ENCODE measurements around the gene CIAPIN1. TPM values are rescaled to one million over a fixed set of nuclear protein-coding genes. Genes with fewer than 3 reads are reported as not detected.

The CIAPIN1 gene
- total RNA-seq, 1 experiment from 2014 or later: 37.7 TPM

DNA sequence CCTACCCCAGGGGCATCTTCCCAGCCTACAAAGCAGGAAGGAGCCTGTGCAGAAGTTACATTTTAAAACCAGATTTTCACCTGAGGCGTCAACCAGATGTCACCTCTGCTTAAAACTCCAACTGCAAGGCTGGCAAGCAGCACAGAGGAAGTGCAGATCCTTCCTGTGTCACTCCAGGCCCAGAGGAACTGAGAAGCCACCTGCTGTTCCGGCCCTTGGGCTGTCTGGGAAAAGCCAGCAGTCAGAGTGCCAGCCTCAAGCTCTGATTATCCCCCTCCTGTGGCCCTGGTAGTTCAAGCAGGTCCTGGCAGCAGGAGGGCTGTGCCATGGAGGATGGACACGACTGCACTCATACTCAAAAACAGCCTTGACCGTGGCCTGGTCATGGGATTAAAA lies 25.5 kb upstream of the CIAPIN1 start:
- Histone ChIP-seq H3K9ac (ENCODE audit: low read length) (no peak overlapping the region), H2AFZ (ENCODE audit: low read length) (no peak overlapping the region), H3K27me3 (ENCODE audit: low read length) (no peaks in the 10 kb centered on the region), H3K27ac (ENCODE audit: low read length) (no peak overlapping the region), H3K9me2 (replicated peaks; ENCODE audit: insufficient read depth, low read length) (no peaks in the 10 kb centered on the region), H3K79me2 (ENCODE audit: low read length) (no peaks in the 10 kb centered on the region), H4K20me1 (ENCODE audit: insufficient read depth, low read depth, low read length) (no peaks in the 10 kb centered on the region), H3K9me3 (ENCODE audit: low read length) (no peaks in the 10 kb centered on the region), H3K4me2 (ENCODE audit: low read depth, low read length, poor library complexity, severe bottlenecking) (no peak overlapping the region), H3K4me1 (ENCODE audit: low read length) (peaks cover 16% of the 10 kb centered on the region), H3K4me3 (ENCODE audit: low read length) (no peak overlapping the region), H3K36me3 (ENCODE audit: insufficient read depth, low read length) (peaks cover 15% of the 10 kb centered on the region)
- DNase-seq: no peak

DNA sequence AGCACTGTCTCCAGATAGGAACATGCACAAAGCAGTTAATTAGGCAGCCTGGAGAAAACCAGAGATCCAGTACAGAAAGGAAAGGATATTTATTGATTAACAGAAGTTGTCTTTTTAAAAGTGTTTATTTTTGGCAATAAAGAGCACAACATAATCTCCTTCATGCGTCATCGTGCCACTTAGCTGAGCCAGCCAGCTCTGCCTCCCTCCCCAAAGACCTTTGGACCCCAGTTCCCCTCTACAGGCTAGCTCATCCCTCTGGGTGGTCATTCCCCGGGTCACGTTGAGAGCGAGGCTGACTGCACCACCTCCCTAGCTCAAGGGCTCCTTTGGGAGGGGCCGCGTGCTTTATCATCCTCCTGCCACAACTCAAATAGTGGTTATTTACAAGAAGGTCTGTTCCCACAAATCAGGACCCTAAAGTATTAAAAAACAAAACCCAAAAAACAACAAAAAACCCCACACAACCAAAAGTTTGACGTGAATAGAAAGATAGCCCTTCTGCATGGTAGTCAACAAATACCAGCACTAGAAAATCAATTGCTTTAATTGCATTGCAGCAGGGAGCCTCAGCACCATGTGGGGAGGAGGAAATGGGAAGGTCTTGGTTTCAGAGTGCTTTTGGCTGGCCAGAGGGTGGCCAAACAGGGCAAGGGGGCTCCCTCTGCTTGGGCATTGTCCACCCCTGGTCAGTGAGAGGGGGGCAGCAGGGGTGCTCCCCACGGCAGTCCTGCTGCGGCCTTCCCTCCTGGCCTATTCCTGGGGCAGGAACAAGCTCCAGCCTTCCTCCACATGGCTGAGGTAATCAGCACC lies 24.9 kb upstream of the CIAPIN1 start:
- Histone ChIP-seq H3K9me3 (ENCODE audit: low read length) (no peaks in the 10 kb centered on the region), H3K27me3 (ENCODE audit: low read length) (no peaks in the 10 kb centered on the region), H3K79me2 (ENCODE audit: low read length) (no peaks in the 10 kb centered on the region), H3K4me1 (ENCODE audit: low read length) (peaks cover 16% of the 10 kb centered on the region), H3K27ac (ENCODE audit: low read length) (no peak overlapping the region), H3K4me2 (ENCODE audit: low read depth, low read length, poor library complexity, severe bottlenecking) (no peak overlapping the region), H4K20me1 (ENCODE audit: insufficient read depth, low read depth, low read length) (no peaks in the 10 kb centered on the region), H3K9ac (ENCODE audit: low read length) (no peak overlapping the region), H2AFZ (ENCODE audit: low read length) (no peak overlapping the region), H3K9me2 (replicated peaks; ENCODE audit: insufficient read depth, low read length) (no peaks in the 10 kb centered on the region), H3K36me3 (ENCODE audit: insufficient read depth, low read length) (peaks cover 19% of the 10 kb centered on the region), H3K4me3 (ENCODE audit: low read length) (no peak overlapping the region)
- no peak for DNase-seq

DNA sequence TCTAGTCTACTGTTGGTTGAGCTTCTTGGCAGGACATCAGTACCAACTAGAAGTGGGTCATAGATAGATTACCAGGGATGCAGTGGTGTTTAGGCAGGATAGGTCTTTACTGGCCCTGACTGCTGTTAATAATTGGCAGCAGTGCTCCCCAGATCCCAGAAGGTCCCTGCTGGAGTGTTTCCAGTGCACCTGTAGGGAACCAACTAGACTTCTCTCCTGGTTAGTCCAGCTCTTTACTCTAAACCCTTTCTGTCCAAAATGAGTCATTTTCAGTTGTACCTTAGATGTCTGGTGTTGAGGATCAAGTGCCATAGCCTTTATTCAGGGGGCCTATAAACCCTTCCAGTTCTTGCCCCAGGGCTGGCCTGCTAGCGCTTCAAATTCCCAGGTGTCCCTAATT lies 24.0 kb upstream of the CIAPIN1 start:
- DNase-seq: no peak
- Histone ChIP-seq H3K27me3 (ENCODE audit: low read length) (no peaks in the 10 kb centered on the region), H2AFZ (ENCODE audit: low read length) (no peak overlapping the region), H4K20me1 (ENCODE audit: insufficient read depth, low read depth, low read length) (no peaks in the 10 kb centered on the region), H3K36me3 (ENCODE audit: insufficient read depth, low read length) (peaks cover 22% of the 10 kb centered on the region), H3K9me2 (replicated peaks; ENCODE audit: insufficient read depth, low read length) (no peaks in the 10 kb centered on the region), H3K4me2 (ENCODE audit: low read depth, low read length, poor library complexity, severe bottlenecking) (no peak overlapping the region), H3K4me3 (ENCODE audit: low read length) (no peak overlapping the region), H3K79me2 (ENCODE audit: low read length) (0 out of 2 replicates have a peak, but pooled peaks cover under 1% of the 10 kb centered on the region), H3K4me1 (ENCODE audit: low read length) (peaks cover 16% of the 10 kb centered on the region), H3K9me3 (ENCODE audit: low read length) (no peaks in the 10 kb centered on the region), H3K9ac (ENCODE audit: low read length) (no peak overlapping the region), H3K27ac (ENCODE audit: low read length) (no peak overlapping the region)

DNA sequence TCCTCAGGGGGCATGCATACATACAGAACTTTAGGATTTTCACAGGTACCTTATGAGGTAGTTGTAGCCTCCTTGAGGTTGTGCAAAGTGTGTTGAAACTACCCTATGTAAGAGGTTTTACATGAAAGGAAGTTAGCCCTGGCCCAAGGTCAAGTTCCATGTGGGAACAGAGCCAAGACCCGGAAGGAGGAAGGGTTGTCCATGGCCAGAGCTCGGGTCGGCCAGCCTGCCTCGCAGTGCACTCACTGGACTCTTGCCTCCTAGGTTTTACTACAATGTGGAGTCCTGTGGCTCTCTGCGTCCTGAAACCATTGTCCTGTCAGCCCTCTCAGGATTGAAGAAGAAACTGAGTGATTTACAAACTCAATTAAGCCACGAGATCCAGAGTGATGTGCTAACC lies 23.5 kb upstream of the CIAPIN1 start:
- no peak overlapping the region for H3K4me2 ChIP-seq (ENCODE audit: low read depth, low read length, poor library complexity, severe bottlenecking)
- H2AFZ ChIP-seq (ENCODE audit: low read length): no peak overlapping the region
- H3K27me3 ChIP-seq (ENCODE audit: low read length): no peaks in the 10 kb centered on the region
- DNase-seq: no peak
- H3K9me3 ChIP-seq (ENCODE audit: low read length): no peaks in the 10 kb centered on the region
- no peak overlapping the region for H3K27ac ChIP-seq (ENCODE audit: low read length)
- H4K20me1 ChIP-seq (ENCODE audit: insufficient read depth, low read depth, low read length): no peaks in the 10 kb centered on the region
- H3K79me2 ChIP-seq (ENCODE audit: low read length): 0 out of 2 replicates have a peak, but pooled peaks cover 5% of the 10 kb centered on the region
- H3K9ac ChIP-seq (ENCODE audit: low read length): no peak overlapping the region
- H3K4me1 ChIP-seq (ENCODE audit: low read length): peaks cover 11% of the 10 kb centered on the region
- no peaks in the 10 kb centered on the region for H3K9me2 ChIP-seq (replicated peaks; ENCODE audit: insufficient read depth, low read length)
- peaks cover 26% of the 10 kb centered on the region for H3K36me3 ChIP-seq (ENCODE audit: insufficient read depth, low read length)
- H3K4me3 ChIP-seq (ENCODE audit: low read length): no peak overlapping the region

DNA sequence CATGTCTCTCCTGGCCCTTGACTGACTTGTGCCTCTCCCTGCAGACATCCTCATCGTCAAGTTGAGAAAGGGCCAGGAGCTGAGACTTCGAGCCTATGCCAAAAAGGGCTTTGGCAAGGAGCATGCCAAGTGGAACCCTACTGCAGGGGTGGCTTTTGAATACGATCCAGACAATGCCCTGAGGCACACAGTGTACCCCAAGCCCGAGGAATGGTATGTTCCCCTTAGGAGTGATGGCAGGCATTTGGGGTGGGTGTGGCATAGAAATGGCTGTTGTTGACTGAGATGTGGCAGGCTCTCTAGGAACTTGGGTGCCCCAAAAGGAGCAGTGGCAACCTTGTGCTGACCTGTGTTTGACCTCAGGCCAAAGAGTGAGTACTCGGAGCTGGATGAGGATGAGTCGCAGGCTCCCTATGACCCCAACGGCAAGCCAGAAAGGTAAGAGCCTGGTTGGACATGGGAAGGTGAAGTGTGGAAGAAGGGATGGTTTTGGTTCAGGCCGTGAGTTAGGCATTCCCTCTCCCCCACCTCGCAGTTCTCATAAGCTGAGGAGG lies 22.8 kb upstream of the CIAPIN1 start:
- H3K4me2 ChIP-seq (ENCODE audit: low read depth, low read length, poor library complexity, severe bottlenecking): no peak overlapping the region
- no peak overlapping the region for H3K27ac ChIP-seq (ENCODE audit: low read length)
- no peak overlapping the region for H3K4me3 ChIP-seq (ENCODE audit: low read length)
- H3K27me3 ChIP-seq (ENCODE audit: low read length): no peaks in the 10 kb centered on the region
- peaks cover 4% of the 10 kb centered on the region for H3K4me1 ChIP-seq (ENCODE audit: low read length)
- peaks cover 33% of the 10 kb centered on the region for H3K36me3 ChIP-seq (ENCODE audit: insufficient read depth, low read length)
- H4K20me1 ChIP-seq (ENCODE audit: insufficient read depth, low read depth, low read length): 0 out of 2 replicates have a peak, but pooled peaks cover under 1% of the 10 kb centered on the region
- no peak overlapping the region for H3K9ac ChIP-seq (ENCODE audit: low read length)
- DNase-seq: no peak
- no peak overlapping the region for H2AFZ ChIP-seq (ENCODE audit: low read length)
- peaks cover 9% of the 10 kb centered on the region; the same call in 1 of the 2 replicates for H3K79me2 ChIP-seq (ENCODE audit: low read length)
- H3K9me2 ChIP-seq (replicated peaks; ENCODE audit: insufficient read depth, low read length): no peaks in the 10 kb centered on the region
- no peaks in the 10 kb centered on the region for H3K9me3 ChIP-seq (ENCODE audit: low read length)

DNA sequence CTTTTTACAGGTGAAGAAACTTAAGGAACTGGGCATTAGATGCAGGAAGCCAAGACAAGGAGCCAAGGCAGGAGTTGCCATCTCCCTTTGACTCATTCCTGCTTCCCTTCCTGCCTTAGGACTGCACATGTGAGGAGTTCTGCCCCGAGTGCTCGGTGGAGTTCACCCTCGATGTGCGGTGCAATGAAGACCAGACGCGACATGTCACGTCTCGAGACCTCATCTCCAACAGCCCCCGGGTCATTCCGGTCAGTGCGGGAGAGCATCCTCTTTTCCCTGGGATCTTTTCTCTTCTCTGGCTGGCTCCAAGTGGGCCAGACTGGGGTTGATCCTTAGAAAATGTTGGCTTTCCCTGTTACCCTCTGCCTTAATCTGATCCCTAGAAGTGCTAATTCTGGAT lies 21.9 kb upstream of the CIAPIN1 start:
- Histone ChIP-seq H3K27ac (ENCODE audit: low read length) (no peak overlapping the region), H3K4me1 (ENCODE audit: low read length) (peaks cover 2% of the 10 kb centered on the region), H3K4me3 (ENCODE audit: low read length) (no peak overlapping the region), H3K9me3 (ENCODE audit: low read length) (no peaks in the 10 kb centered on the region), H3K9ac (ENCODE audit: low read length) (no peak overlapping the region), H3K27me3 (ENCODE audit: low read length) (no peaks in the 10 kb centered on the region), H2AFZ (ENCODE audit: low read length) (no peak overlapping the region), H3K9me2 (replicated peaks; ENCODE audit: insufficient read depth, low read length) (no peaks in the 10 kb centered on the region), H3K36me3 (ENCODE audit: insufficient read depth, low read length) (peaks cover 40% of the 10 kb centered on the region), H4K20me1 (ENCODE audit: insufficient read depth, low read depth, low read length) (0 out of 2 replicates have a peak, but pooled peaks cover 4% of the 10 kb centered on the region), H3K4me2 (ENCODE audit: low read depth, low read length, poor library complexity, severe bottlenecking) (no peak overlapping the region), H3K79me2 (ENCODE audit: low read length) (peaks cover 17% of the 10 kb centered on the region)
- no peak for DNase-seq

DNA sequence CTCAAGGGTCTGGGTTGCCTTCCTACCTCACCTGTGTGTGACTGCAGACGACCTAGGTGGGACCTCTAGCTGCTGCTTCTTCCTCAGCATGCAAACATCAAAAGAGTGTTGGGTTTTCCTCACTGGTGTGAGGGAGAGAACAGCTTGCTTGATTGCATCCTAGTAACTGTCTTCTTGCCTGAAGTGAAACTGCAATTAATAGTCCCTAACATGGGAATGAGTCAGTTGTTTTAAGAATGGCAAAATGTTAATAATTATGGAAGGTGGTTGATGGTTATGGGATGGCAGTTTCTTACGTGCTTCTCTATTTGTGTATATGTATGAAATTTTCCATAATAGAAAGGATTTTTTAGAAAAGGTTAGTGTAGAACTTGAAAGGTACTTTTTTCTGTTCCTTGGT lies 21.2 kb upstream of the CIAPIN1 start:
- Histone ChIP-seq H3K79me2 (ENCODE audit: low read length) (peaks cover 24% of the 10 kb centered on the region), H3K9me3 (ENCODE audit: low read length) (no peaks in the 10 kb centered on the region), H3K9me2 (replicated peaks; ENCODE audit: insufficient read depth, low read length) (no peaks in the 10 kb centered on the region), H3K4me1 (ENCODE audit: low read length) (peaks cover 9% of the 10 kb centered on the region), H3K4me3 (ENCODE audit: low read length) (no peak overlapping the region), H3K4me2 (ENCODE audit: low read depth, low read length, poor library complexity, severe bottlenecking) (no peak overlapping the region), H3K27ac (ENCODE audit: low read length) (no peak overlapping the region), H2AFZ (ENCODE audit: low read length) (no peak overlapping the region), H4K20me1 (ENCODE audit: insufficient read depth, low read depth, low read length) (0 out of 2 replicates have a peak, but pooled peaks cover 4% of the 10 kb centered on the region), H3K36me3 (ENCODE audit: insufficient read depth, low read length) (peaks cover 43% of the 10 kb centered on the region), H3K27me3 (ENCODE audit: low read length) (no peaks in the 10 kb centered on the region), H3K9ac (ENCODE audit: low read length) (no peak overlapping the region)
- no peak for DNase-seq

DNA sequence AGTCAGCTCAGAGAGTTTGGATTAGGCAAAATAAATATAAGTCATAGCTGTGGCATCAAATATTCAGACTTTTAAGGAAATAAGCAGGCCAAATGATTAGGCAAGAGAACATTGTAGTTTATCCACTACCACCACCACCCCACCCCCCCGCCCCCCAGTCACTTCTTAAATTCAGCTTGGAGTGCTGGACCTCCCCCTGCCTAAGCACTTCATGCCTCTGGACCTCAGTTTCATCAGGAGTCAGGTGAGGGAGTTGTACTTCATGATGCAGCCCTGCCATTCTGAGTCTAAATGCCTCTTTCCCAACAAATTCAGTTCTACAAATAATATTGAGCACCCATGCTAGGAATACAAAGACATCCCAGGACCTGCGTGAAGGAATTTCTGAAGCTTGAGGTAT lies 17.3 kb upstream of the CIAPIN1 start:
- Histone ChIP-seq H2AFZ (ENCODE audit: low read length) (no peak overlapping the region), H3K27me3 (ENCODE audit: low read length) (no peaks in the 10 kb centered on the region), H3K79me2 (ENCODE audit: low read length) (peaks cover 33% of the 10 kb centered on the region), H3K4me1 (ENCODE audit: low read length) (peaks cover 10% of the 10 kb centered on the region), H3K9ac (ENCODE audit: low read length) (0 out of 2 replicates have a peak overlapping the region, but pooled peaks have one; percentile 78), H3K9me3 (ENCODE audit: low read length) (no peaks in the 10 kb centered on the region), H3K9me2 (replicated peaks; ENCODE audit: insufficient read depth, low read length) (no peaks in the 10 kb centered on the region), H4K20me1 (ENCODE audit: insufficient read depth, low read depth, low read length) (0 out of 2 replicates have a peak, but pooled peaks cover 4% of the 10 kb centered on the region), H3K4me3 (ENCODE audit: low read length) (no peak overlapping the region), H3K27ac (ENCODE audit: low read length) (no peak overlapping the region), H3K36me3 (ENCODE audit: insufficient read depth, low read length) (peaks cover 32% of the 10 kb centered on the region), H3K4me2 (ENCODE audit: low read depth, low read length, poor library complexity, severe bottlenecking) (no peak overlapping the region)
- no peak for DNase-seq
